ENCODE measurements around the gene TPST2.
"Not testable (repeated sequence)": the region's sequence is repeated elsewhere in the genome, so short reads cannot be mapped to it uniquely, and the experiment has no call there.

Gene TPST2

DNA sequence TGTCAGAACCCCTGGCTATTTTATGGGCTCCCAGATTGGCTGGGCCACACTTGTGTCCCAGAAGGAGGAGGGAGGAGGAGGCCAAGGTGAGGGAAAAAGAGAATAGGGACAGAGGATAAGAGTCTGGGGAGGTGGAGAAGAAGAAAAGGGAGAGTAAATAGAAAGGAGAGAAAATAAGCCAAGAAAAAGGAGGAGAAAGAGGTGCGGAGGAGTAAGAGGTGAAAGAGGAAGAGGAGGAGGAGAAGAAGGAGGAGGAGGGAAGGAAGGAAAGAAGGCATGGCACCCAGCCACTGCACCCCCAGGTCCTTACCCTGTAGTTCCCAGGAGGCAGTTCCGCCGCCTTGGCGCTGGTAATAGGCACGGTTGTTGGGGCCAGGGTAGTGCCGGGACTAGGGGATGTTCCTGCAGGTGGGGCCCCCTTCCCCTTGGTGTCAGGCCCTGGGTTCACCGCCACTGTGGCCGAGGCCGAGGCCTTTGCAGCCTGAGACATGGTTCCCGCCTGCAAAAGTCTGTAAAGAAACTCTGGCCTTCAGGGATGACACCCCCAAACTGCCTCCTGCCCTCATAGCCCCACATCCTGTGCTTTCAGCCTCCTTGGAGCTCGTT is 26.0 kb upstream of the TPST2 start:
- H3K27me3 ChIP-seq = peaks cover 0 to 50% of the 10 kb centered on the region in 2 donors
- H3K36me3 ChIP-seq = no peaks in the 10 kb centered on the region
- no peak overlapping the region for H3K4me3 ChIP-seq
- no peaks in the 10 kb centered on the region for H3K9me3 ChIP-seq
- no peak for DNase-seq
- no peaks in the 10 kb centered on the region for H3K4me1 ChIP-seq
- intact Hi-C loops (cut with DNase I; ENCODE audit: low total_unique reads) = no loop called here
- H3K27ac ChIP-seq = no peak overlapping the region
- TF ChIP-seq, protein P1, sequence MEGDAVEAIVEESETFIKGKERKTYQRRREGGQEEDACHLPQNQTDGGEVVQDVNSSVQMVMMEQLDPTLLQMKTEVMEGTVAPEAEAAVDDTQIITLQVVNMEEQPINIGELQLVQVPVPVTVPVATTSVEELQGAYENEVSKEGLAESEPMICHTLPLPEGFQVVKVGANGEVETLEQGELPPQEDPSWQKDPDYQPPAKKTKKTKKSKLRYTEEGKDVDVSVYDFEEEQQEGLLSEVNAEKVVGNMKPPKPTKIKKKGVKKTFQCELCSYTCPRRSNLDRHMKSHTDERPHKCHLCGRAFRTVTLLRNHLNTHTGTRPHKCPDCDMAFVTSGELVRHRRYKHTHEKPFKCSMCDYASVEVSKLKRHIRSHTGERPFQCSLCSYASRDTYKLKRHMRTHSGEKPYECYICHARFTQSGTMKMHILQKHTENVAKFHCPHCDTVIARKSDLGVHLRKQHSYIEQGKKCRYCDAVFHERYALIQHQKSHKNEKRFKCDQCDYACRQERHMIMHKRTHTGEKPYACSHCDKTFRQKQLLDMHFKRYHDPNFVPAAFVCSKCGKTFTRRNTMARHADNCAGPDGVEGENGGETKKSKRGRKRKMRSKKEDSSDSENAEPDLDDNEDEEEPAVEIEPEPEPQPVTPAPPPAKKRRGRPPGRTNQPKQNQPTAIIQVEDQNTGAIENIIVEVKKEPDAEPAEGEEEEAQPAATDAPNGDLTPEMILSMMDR (IDR thresholded peaks at IDR 0.05) = no peak

DNA sequence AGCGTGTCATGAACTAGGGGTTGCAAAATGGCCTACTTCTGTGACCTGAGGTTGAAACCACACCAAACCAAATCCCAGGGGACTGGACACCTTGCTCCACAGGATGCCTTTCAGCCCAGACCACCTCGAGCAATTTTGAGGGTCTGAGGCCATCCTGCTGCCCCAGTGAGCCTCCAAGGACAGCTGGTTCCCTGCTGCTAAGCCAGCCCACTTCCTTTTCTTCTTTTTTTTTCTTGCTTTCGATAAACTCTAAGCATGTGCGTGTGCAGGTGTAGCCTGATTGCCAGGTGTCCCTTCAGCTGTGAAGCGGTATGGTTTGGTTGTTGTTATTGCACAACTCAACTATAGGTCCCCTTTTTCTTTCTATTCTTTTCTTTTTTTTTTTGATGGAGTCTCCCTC is 25.2 kb upstream of the TPST2 start:
- intact Hi-C loops (cut with DNase I; ENCODE audit: low total_unique reads) = no loop called here
- TF ChIP-seq, protein P1 (IDR thresholded peaks at IDR 0.05) = no peak
- no peaks in the 10 kb centered on the region for H3K36me3 ChIP-seq
- peaks cover 0 to 7% (median 0%) of the 10 kb centered on the region in 4 donors for H3K4me1 ChIP-seq
- no peak for DNase-seq
- no peak overlapping the region for H3K4me3 ChIP-seq
- no peaks in the 10 kb centered on the region for H3K9me3 ChIP-seq
- peaks cover 0 to 50% of the 10 kb centered on the region in 2 donors for H3K27me3 ChIP-seq
- no peak overlapping the region for H3K27ac ChIP-seq

DNA sequence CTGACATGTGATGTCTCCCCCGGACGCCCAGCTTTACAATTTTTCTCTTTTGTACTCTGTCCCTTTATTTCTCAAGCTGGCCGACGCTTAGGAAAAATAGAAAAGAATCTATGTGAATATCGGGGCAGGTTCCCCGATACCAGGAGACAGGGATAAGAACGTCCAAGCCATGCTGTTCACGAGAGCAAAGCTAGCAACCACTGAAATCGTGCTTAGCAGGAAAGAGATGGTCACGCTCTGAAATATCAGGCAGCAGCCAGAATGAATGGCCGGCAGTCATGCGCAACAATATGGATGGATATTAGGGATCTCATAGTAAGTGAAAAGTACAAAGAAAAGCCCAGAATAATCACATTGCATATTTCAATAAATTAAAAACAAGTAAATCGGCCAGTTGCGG is 24.4 kb upstream of the TPST2 start:
- H3K9me3 ChIP-seq = no peaks in the 10 kb centered on the region
- no peak overlapping the region for H3K4me3 ChIP-seq
- H3K36me3 ChIP-seq = no peaks in the 10 kb centered on the region
- DNase-seq = no peak
- H3K27me3 ChIP-seq = peaks cover 0 to 46% of the 10 kb centered on the region in 2 donors
- H3K27ac ChIP-seq = no peak overlapping the region
- peaks cover 0 to 7% (median 0%) of the 10 kb centered on the region in 4 donors for H3K4me1 ChIP-seq
- TF ChIP-seq, protein P1 (IDR thresholded peaks at IDR 0.05) = no peak
- intact Hi-C loops (cut with DNase I; ENCODE audit: low total_unique reads) = no loop called here

DNA sequence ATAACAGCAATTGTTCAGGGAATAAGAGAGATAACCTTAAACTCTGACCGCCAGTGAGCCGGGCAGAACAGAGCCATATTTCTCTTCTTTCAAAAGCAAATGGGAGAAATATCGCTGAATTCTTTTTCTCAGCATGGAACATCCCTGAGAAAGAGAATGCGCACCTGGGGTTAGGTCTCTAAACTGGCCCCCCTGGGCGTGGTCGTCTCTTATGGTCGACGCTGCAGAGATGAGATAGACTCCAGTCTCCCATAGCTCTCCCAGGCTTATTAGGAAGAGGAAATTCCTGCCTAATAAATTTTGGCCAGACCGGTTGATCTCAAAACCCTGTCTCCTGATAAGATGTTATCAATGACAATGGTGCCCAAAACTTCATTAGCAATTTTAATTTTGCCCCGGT is 23.8 kb upstream of the TPST2 start:
- DNase-seq; H3K4me1 ChIP-seq; intact Hi-C loops (cut with DNase I; ENCODE audit: low total_unique reads); H3K36me3 ChIP-seq; H3K27ac ChIP-seq; H3K9me3 ChIP-seq; H3K4me3 ChIP-seq: not testable (repeated sequence)
- H3K27me3 ChIP-seq = peaks cover 0 to 45% of the 10 kb centered on the region in 2 donors

DNA sequence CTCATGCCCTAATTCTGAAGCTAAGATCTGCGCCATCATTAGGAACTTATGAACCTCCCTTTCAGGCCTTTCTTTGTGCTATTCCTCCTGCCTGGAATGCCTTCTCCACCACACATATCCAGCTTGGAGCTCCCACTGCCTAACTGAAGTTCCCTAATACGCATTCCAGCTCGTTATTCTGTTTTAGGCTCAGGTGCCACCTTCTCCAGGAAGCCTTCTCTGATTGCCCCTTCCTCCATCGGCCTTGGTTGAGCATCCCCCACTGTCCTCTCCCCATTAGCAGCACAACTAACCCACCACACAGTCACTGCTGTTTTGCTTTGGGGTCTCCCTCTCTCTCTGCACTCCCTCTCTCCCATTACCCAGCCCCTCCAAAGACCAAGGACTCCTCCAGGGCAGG is 22.7 kb upstream of the TPST2 start:
- Histone ChIP-seq H3K27me3 (peaks cover 0 to 38% of the 10 kb centered on the region in 2 donors), H3K27ac (no peak overlapping the region), H3K9me3 (no peaks in the 10 kb centered on the region), H3K36me3 (no peaks in the 10 kb centered on the region), H3K4me3 (no peak overlapping the region), H3K4me1 (peaks cover 0 to 7% (median 0%) of the 10 kb centered on the region in 4 donors)
- no peak for DNase-seq
- intact Hi-C loops (cut with DNase I; ENCODE audit: low total_unique reads) = no loop called here
- TF ChIP-seq, protein P1 (IDR thresholded peaks at IDR 0.05) = no peak

DNA sequence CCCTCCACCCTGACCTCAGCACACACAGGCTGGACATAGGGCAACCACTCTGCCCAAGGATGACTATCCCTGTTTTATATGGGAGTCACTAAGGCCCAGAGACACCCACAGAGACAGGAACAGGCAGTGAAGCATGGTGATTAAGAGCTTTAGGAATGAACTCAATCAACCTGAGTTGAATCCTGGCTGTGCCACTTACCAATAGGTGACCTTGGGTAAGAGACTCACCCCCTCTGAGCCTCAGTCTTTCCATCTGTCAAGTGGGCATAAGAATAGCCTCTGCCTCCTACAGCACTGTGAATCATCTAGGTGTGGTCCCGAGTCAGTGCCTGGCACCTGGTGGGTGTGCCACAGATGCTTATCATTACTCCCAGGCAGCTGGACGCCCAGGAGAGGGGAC is 21.1 kb upstream of the TPST2 start:
- no peaks in the 10 kb centered on the region for H3K9me3 ChIP-seq
- no peak for DNase-seq
- no peak overlapping the region for H3K4me3 ChIP-seq
- intact Hi-C loops (cut with DNase I; ENCODE audit: low total_unique reads) = no loop called here
- no peaks in the 10 kb centered on the region for H3K36me3 ChIP-seq
- H3K4me1 ChIP-seq = peaks cover 0 to 7% (median 0%) of the 10 kb centered on the region in 4 donors
- TF ChIP-seq, protein P1 (IDR thresholded peaks at IDR 0.05) = no peak
- peaks cover 0 to 26% of the 10 kb centered on the region in 2 donors for H3K27me3 ChIP-seq
- H3K27ac ChIP-seq = no peak overlapping the region

Measured in tibial artery (tissue), 4 donors.